Islet of Langerhans (tissue), 1 donor: Measurements from ENCODE around the gene PHC3.

Source experiments
- FAIRE-seq: peaks from one replicate; lab custom pipeline; 2011; peaks lifted over from hg19 to GRCh38; lab: Jason Lieb, UNC

The PHC3 gene

DNA sequence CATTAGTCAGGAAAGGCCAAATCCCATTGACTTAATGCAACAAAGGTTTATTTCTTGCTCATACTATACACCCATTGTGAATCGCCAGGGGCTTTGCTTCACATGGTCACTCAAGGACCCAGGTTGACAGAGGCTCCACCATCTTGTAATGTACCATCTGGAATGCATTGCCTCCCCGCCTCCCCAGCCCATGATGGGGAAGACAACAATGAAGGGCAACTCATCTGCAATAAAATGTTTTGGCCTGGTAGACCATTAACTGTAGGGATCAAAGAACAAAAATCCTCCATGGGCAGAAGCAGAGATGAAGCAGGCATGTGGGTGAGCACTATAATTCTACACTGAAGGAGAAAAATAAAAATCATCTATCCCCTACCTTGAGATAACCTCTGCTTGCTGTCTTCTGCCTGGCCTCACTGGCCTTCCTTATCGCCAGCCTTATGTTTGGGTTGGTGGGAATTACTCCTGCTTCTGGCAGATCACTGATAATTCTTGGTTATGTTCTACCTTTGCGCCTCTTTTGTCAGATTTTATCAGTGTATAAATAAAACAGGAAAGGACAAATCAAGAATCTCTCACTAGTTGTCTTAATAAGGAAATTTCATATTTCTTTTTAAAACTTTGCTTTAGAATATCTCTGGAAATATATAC is 106.0 kb downstream of the PHC3 start:
- FAIRE-seq, result no peak

DNA sequence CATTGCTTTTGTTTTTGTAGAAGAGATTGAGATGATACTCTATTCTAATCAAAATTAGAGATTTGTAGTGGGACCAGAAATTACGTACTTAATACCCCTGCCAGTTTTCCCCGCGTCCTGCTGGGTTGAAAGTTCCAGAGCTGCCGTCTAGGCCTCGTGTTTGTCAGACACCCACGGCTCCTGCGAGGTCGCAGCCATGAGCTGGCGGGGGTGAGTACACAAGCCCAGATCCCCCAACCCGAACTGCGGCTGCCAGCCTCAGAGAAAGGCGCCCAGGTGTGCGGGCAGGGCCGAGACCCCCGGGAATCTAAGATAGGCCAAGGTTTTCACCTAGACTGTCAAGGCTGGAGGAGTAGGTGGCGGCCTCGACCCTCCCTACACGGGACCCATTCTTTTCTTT is 117.4 kb downstream of the PHC3 start:
- FAIRE-seq, result no peak

DNA sequence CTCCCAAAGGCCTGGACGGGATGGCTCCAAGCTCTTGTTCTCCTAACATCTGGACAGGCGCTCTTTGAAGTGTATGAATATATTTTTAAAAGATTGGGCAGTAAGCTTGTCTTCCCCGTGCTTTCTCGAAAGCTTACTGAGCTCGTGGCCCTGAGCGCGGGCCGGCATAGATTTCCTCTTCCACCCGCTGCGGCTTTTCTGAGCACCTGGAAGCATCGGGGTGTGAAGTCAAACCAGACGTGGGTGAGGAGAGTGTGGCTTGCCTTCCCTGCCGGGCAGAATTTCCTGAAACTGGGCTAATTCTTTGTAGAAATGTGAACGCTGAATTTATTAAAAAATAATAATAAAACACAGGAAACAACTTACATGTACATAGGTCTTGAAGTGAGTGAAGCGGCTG is 117.8 kb downstream of the PHC3 start:
- no peak for FAIRE-seq

DNA sequence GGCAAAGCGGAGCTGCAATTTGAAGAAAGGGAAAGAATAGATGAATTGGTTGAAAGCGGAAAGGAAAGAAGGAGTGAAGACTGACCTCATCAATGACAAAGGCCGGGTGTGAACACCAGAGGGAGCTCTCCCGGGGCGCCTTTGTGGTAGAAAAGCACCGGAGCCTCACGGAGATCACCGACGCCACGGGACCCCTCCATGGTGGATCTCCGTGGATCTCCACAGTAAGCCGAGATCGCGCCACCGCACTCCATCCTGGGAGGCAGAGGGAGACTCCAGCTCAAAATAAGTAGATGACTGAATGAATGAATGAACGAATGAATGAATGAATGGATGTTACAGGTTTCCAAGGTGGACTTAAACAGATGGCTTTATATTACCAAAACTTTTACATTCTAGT is 118.8 kb downstream of the PHC3 start:
- FAIRE-seq, result no peak

DNA sequence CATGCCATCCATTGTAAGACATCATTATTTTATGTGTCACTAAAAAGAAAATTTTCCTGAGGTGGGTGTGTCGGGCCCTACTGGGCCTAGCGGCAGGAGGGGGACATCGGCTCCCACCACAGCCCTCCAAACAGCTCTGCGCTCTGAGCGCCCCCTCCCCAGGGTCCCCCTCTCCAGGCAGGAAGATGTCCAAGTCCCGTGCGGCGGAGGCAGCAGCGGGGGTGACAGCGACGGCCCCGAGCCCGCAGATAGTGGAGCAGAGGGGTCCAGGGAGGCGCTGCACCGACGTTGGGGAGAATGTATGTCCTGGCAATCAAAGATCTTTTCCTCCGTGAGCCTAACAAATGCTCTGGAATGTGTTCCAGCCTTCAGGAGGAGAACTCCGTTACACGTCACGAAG is 119.5 kb downstream of the PHC3 start:
- no peak for FAIRE-seq

DNA sequence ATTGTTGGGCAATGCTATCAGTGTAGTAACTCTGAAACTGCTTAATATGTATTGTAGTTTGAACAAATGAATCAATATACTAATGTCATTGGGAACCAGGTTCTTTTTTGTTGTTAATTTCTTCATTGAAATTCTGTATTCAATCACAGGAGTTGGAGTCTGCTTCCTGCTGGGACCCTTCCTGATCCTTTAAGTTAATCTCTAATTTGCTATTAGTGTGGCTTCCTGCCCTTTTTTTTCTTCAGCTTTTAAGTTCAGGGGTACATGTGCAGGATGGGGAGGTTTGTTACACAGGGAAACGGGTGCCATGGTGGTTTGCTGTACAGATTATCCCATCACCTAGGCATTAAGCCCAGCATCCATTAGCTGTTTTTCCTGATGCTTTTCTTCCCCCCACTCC is 122.1 kb downstream of the PHC3 start:
- FAIRE-seq, result no peak

DNA sequence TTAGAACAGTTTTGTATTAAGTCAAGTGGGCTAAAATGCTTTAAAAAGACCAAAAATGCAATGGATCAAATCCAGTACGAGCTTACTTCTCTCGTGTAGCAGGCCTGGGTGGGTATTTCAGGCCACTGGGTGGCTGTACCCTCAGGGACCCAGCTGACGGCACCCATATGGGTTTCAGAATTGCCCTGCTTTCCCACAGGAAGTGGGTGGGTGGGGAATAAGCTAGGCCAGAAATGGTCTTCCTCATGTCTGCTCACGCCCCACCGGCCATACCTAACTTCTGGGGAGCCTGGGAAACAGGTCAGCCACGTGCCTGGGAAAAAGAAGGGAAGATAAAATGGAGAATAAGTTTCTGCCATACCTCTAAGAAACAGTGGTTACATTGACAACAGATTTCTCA is 123.4 kb downstream of the PHC3 start:
- no peak for FAIRE-seq

DNA sequence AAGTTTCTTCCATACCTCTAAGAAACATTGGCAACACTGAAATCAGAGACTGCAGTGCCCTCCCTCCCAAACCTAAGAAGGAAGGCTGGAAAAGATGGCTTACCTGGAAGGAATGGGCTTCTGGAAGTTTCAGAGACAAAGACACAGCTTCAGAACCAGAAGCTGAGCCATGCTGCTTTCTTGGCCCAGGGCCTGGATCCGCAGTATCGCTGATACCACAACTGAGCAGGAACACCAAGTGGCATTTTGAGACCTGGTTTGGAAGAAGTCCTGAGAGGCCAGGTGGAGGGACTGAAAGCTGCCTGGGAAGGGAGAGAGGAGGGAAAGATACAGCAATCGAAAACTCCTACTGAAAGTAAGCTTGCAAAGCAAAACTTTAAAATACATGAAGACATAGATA is 124.0 kb downstream of the PHC3 start:
- FAIRE-seq, result no peak

DNA sequence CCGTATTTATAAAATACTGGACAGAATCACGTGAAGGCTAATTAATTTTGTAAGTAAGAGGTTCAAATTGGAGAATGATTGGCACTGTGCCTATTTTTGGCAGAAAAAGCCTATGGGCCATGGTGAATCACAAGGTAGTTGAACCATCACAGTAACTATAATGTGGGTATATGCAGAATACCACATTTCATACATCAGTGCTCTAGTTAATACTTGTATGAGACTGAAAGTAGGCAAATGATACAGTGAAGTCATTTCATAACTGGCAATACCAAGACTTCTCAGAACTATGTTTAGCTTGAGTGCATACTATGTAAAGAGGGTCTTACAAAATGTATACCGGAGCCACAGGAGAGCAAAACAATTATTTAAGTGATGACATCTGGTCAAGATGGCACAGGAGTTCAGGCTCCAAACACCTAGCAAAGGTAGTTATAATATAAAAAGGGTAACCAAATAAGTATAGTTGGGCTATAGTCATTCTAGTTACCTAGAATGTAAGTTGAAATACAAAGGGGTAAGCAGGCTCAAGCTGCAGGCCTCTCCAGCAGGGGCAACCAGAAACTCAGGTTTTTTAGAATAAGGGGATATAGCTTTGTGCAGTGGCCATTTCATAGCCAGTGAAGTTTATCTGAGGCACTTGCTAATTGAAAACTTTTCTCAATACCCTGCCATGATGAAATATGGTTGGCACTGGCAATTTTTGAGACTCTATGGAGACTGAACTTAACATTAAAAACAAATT is 124.7 kb downstream of the PHC3 start:
- FAIRE-seq, result no peak

DNA sequence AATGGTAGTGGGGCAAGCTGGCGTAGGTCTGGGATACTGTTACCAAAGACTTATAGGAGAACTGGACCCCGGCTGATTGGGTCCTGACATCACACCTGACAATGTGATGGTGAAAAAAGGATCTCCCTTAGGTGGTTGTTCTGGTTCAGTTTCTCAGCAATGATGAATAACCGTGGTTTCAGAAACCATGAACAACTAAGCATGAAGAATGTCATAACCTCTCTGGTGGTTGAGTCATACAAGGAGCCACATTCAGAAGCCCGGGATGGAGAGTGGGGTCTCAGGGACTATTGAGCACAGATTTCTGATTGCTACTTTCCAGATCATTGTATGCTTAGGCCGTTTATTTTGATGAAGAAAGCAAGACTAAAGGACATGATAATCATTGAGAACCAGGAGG is 126.3 kb downstream of the PHC3 start:
- no peak for FAIRE-seq

DNA sequence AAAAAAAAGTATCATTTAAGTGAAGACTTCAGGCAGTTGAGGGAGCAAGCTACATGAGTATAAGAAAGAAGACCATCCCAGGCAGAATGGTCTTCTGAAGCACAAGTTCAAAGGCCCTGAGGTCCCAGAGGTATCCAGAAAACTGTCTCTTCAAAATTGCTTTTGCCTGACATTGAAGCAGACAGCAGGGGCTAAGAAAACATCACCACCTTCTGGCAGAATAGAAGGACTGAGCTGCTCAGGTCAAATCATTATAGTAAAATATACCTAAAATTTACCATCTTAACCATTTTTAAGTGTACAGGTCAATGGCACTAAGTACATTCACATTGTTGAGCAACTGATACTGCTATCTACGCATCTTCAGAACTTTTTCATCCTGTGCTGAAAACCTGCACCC is 127.3 kb downstream of the PHC3 start:
- FAIRE-seq, result no peak

DNA sequence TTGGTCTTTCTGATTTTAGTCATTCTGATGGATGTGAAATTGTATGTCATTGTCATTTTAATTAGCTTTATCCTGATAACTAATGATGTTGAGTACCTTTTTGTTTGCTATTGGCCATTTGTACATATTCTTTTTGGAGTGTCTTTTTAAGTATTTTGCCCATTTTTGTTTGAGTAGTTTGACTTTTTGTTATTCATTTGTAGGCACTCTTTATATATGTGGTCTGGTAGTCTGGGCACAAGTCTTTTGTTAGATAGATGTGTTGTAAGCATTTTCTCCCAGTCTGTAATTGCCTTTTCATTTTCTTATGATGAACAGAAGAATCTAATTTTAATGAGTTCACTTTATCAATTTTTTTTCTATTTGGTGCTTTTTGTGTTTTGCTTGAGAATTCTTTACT is 129.1 kb downstream of the PHC3 start:
- FAIRE-seq, result no peak

DNA sequence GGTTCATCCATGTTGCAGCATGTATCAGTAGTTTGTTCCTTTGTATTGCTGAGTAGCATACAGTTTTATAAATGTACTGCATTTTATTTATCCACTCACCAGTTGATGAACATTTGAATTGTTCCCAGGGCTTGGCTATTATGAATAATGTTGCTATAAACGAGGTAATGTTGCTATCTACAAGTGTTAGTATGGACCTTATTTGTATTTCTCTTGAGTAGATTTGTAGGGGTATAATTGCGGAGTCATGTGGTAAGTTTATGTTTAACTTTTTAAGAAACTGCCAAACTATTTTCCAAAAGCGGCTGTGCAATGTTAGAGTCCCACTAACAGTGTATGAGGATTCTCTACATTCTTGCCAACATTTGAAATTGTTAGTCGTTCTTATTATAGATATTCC is 130.8 kb downstream of the PHC3 start:
- no peak for FAIRE-seq

DNA sequence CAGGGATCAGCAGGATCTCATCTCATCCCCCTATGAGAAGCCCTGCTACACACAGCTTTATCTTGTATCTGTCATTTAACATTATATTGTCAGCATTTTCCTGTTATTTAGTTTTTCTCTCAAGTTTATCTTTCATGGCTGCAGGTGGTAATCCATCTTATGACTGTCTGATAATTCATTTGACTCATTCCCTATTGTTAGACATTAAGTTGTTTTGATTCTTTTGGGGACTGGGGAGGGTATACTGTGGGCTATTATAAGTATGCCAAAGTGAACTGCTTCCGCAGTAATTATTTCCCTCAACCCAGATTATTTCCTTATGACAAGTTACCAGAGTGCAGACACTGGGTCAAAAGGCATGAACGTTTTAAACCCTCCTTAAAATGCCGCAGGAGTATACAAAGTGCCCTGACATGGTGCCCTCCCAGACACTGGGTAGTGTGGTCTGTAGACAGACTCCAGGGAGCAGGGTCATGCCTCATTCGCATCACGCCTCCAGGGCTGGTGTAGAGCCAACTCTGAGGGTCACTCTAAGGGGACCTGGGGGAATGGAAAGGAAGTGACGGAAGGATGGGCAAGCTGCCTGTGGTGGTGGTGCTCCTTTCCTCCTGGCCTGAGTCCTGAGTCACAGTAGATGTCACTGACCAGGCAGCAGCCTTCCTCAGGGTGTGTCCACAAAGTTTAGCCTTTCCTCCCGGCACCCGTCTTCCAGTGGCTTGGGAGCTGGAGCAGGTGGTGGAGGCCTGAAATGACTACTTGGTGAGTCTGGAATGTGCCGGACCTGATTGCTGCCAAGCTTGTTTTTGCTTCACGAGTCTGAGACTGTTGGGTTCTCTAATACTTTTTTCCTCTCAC is 132.2 kb downstream of the PHC3 start:
- FAIRE-seq, result no peak

DNA sequence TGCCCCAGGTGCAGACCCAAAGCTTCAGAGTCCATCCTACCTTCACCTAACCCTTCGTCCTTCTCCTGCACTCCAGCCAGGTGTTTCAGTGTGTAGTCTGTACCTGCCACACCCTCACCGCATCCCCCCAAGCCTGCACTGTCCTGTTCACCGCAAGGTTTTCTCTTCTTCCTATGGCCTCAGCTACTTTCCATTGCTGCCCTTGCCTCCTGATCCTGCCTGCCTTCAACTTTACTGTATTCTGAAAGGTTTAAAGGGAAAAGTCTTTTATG is 134.5 kb downstream of the PHC3 start:
- no peak for FAIRE-seq

DNA sequence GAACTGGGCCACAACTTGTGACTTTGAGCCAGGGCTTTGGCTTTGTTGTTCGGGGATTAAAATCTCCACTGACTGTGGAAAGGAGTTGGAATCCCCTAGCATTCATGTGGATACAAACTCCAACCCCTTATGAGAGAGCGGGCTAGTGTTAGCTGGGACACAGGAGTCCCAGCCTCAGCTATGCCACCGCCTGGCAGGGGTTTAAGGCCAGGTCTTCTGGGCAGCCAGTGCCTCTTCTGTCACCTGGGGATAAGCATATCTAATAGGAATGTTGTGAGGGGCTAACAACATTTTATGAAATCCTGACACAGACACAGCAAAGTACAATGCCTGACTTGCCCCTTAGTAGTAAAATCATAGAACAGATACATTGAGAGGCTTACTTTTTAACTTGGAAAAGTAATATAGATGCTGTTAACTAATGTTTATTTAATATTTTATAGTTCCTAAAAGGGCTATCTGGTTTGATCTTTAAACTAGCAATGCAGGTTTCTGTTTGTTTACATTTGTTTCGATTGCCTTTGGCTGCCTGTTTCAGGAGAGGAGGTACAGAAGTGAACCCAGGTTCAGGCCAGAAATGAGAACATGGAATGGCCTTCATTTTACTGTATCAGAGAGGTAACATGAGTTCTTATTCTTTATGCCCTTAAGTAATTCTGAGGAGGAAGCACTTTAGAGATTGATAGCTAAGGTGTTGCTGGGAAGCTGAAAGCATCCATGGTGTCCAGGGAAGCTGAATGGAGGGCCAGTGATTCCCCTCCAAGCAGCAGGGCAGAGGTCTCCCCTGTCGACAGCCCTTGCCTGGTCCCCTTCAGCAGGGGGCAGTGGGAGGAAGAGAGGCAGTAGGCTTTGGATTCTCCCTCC is 135.0 kb downstream of the PHC3 start:
- no peak for FAIRE-seq

DNA sequence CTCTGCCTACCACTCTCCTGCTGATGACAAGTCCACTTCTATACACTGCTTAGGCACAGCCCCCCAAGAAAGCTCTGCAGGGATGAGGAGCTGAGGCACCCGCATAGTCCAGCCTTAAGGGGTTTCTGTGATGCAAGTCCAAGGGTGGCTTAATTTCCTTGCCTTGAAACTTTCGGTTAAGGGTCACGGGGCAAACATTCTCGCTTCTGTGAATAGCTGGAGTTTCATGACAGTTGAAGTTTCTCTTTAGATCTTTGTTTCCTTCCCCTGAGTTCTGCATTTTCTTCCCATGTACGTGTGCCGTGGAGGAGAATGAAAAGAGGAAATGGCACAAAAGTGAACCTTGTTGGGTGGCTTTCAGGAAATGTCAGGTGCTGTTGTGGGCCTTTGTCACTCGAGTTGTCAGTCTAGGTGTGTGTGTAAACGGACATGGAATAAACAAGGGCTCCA is 136.7 kb downstream of the PHC3 start:
- FAIRE-seq, result no peak

DNA sequence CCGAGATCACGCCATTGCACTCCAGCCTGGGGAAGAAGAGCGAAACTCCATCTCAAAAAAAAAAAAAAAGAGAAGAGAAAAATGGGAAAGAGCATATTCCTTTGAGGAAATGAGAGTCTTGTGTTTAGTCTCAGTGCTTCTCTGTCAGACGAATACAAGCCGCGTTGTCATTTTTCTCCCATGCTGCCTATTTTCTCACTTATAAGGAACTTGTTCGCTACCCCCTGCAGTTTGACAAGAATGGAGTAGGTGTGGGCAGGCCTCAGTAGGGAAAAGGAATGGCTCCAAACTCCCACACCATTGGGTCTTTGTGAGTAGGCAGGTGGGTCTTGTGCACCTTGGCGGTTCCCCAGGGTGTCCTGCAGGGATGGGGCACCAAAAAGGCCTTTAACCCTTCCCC is 137.3 kb downstream of the PHC3 start:
- no peak for FAIRE-seq

DNA sequence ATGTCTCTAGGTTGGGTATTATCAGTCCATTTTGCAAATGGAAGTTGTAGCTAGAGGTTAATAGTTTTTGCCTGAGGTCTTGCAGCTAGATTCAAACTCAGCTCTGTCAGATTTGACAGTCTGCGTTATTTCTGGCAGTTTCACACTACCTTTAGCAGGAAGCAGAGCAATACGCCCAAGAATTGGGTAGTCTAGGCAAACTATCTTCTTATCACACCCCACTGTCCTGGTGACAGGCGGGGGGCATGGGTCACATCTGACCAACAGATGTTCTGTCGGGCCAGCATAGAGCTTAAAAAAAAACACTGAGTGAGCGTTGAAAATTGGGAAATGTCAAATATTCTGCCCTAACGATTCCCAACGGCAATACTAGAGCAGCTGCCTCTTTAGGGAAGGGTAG is 138.0 kb downstream of the PHC3 start:
- FAIRE-seq, result no peak

DNA sequence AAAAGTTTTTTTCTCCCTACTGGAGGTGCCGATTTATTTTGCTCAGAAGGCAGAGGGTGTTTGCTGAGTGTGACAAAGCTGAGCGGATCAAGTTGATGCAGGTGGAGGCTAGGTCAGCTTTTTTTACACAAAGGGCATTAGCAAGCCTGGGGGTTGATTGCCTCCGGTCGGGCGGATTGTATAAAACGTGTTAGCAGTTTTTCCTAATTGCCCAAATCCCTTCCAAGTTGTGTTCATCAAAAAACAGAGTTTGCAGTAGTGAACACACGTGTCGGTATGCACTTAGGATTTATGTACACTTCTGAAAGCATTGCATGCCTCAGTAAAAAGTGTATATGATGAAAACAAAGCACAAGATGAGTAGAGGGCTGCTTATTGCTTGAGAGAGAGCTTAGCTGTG is 141.1 kb downstream of the PHC3 start:
- FAIRE-seq, result no peak

DNA sequence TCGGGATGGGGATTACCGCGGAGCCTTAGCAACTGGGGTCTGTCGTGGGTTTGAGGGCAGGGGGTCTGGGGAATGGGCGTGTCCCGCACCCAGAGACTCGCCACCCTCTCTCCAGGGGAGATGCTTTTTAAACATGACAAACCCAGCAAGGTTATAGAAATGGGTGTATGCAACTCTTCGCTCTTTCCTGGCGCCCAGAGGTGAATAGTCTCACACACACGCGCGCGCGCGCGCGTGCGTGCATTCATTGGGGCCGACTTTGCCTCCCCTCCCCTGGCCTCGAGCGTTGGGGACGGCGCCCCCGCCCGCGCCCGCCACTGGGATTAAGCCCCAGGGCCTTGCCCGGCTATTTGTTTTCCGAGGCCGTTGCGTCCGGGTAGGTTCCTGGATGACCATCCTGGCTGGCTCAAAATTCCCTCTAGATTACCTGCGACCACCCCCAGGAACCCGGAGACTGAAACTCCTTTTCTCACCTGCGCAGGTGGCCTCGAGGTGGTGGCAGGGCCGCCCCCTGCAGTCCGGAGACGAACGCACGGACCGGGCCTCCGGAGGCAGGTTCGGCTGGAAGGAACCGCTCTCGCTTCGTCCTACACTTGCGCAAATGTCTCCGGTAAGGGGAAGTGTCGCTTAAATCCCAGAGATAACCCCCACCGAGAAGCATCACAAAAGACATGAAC is 143.0 kb downstream of the PHC3 start:
- no peak for FAIRE-seq
